Gastroesophageal sphincter (tissue), 4 donors: ENCODE data around the gene ITPR2. TPM values are rescaled to one million over a fixed set of nuclear protein-coding genes. Genes with fewer than 3 reads are reported as not detected.

Experiments
- ATAC-seq: fragments of 150-250 bp; one replicate; pipeline ENCODE4 v1.9.1; 2016; ENCODE audit warnings: mild to moderate bottlenecking, moderate library complexity
- H3K27ac ChIP-seq, 4 donors: fragments of 200-600 bp; sonication (generic) in 3 of 4; 1 replicate in 3 of 4; 2 replicates in 1 of 4; pipeline ENCODE4 v1.5.1; 2016 to 2019
- H3K27me3 ChIP-seq: fragments of 200-600 bp; sonication (generic); one replicate; pipeline ENCODE4 v1.5.1; 2019
- H3K36me3 ChIP-seq, 2 donors: fragments of 200-600 bp; sonication (generic); one replicate each; pipeline ENCODE4 v1.5.1; 2019; ENCODE audit warnings: control low read depth in 1 of 2
- H3K4me1 ChIP-seq, 3 donors: fragments of 200-600 bp; sonication (generic); 1 replicate in 2 of 3; 2 replicates in 1 of 3; pipeline ENCODE4 v1.5.1; 2016 to 2019; ENCODE audit warnings: control low read depth in 2 of 3
- H3K4me3 ChIP-seq, 2 donors: fragments of 200-600 bp; sonication (generic); one replicate each; pipeline ENCODE4 v1.5.1; 2019; ENCODE audit warnings: mild to moderate bottlenecking in 1 of 2, moderate library complexity in 1 of 2
- H3K9me3 ChIP-seq, 3 donors: fragments of 200-600 bp; sonication (generic); one replicate each; pipeline ENCODE4 v1.5.1; 2017 to 2019; ENCODE audit warnings: control low read depth in 2 of 3
- CTCF ChIP-seq, 4 experiments: fragments of 200-600 bp in 2 of 4; fragments of 450-650 bp in 2 of 4; sonication (generic) in 1 of 4; IDR thresholded peaks; one replicate each; pipeline ENCODE4 v1.5.1; 2017 to 2019; ENCODE audit warnings: antibody characterized with exemption in 4 of 4, mild to moderate bottlenecking in 2 of 4, moderate library complexity in 2 of 4
- EP300 ChIP-seq: sonication (generic); formaldehyde crosslinking; IDR thresholded peaks from one replicate; pipeline ENCODE4 v1.6.1; 2017; ENCODE audit warnings: antibody characterized with exemption, mild to moderate bottlenecking
- POLR2A ChIP-seq, 2 donors: fragments of 450-650 bp; IDR thresholded peaks; one replicate each; pipeline ENCODE4 v1.6.1; 2017; ENCODE audit warnings: antibody characterized with exemption in 2 of 2, mild to moderate bottlenecking in 2 of 2, moderate library complexity in 1 of 2
- POLR2AphosphoS5 ChIP-seq: sonication (generic); formaldehyde crosslinking; IDR thresholded peaks from one replicate; pipeline ENCODE4 v1.6.1; 2017; ENCODE audit warnings: antibody characterized with exemption
- WGBS, 2 donors: methylation state at CpG; one replicate each; pipeline ENCODE4 v1.1.5; 2018; ENCODE audit warnings: low coverage in 1 of 2; 5-methylcytosine and 5-hydroxymethylcytosine counted together
- total RNA-seq, 4 donors: library from RNA; depleted of rRNA; stranded (reverse); fragments of >200 nt; gene quantifications; one replicate each; pipeline ENCODE4 v1.1.0, GENCODE V29; 2016

The ITPR2 gene
- total RNA-seq, 4 donors from 2014 or later: 30.8 to 63.0 (median 44.4) TPM

GRCh38 chr12:26845057-26845666 is 12.2 kb upstream of the ITPR2 start:
- no peak overlapping the region for H3K27ac ChIP-seq
- 38 to 41% methylated on average over 9 to 11 of the region's 11 CpGs for WGBS, 2 donors
- TF ChIP-seq EP300 (no peak), POLR2AphosphoS5 (no peak), CTCF (IDR thresholded peaks at IDR 0.05) (peak; percentile 39 to 72 (median 60)), POLR2A (IDR thresholded peaks at IDR 0.05) (no peak)

DNA sequence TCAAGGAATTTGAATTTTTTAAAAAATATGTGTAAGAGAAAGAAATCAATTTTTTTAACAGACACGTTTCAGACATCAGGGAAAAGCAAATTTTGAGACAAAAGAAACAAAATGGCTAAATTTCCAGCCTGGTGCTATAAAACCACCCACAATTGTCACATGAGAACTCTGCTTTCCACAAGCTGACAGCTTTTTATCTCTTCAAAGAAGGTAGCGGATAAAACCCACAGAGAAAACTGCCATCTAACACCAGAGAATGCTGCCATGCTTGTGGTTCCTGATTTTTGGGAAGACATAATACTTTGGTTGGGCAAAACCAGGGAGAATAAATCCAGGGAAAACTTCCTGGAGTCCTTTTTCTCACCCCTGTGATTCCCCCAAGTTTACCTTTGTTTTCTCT is 10.3 kb upstream of the ITPR2 start:
- Histone ChIP-seq H3K36me3 (no peaks in the 10 kb centered on the region), H3K27me3 (no peaks in the 10 kb centered on the region), H3K4me1 (peaks cover 0 to 9% (median 0%) of the 10 kb centered on the region in 3 donors), H3K9me3 (no peaks in the 10 kb centered on the region), H3K4me3 (no peak overlapping the region), H3K27ac (no peak overlapping the region)
- no peak for TF ChIP-seq POLR2A (IDR thresholded peaks at IDR 0.05)
- TF ChIP-seq POLR2AphosphoS5: no peak
- no peak for TF ChIP-seq EP300
- WGBS, 2 donors: 87 to 100% methylated on average over 2 of the region's 2 CpGs
- ATAC-seq: no peak

More at GRCh38 chr12:26845057-26845666, 12.2 kb upstream of the ITPR2 start:
- no peak overlapping the region for H3K4me3 ChIP-seq
- H3K36me3 ChIP-seq: no peaks in the 10 kb centered on the region
- H3K27me3 ChIP-seq: no peaks in the 10 kb centered on the region
- H3K4me1 ChIP-seq: peaks cover 0 to 9% (median 0%) of the 10 kb centered on the region in 3 donors
- H3K9me3 ChIP-seq: no peaks in the 10 kb centered on the region
- no peak for ATAC-seq

DNA sequence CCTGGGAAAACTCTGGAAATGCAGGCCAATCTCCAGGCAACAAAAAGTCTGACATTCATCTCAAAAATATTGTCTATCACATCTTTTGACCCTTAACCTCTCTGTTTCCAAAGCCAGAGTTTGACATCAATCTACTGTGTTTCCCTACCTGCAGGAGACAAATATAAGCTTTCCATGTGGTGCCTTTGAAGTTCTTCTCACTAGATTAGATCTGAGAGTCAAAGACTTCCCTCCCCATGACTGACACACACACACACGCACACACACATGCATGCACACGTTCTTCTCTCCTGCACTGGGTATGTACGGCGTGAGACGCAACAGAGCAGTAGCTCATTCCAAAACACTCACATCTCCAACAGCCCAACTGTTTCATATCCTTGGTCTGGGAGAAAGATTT is 8.1 kb upstream of the ITPR2 start:
- Histone ChIP-seq H3K27ac (no peak overlapping the region), H3K4me3 (no peak overlapping the region), H3K36me3 (no peaks in the 10 kb centered on the region), H3K9me3 (no peaks in the 10 kb centered on the region), H3K4me1 (peaks cover 0 to 9% (median 0%) of the 10 kb centered on the region in 3 donors), H3K27me3 (no peaks in the 10 kb centered on the region)
- TF ChIP-seq EP300 (no peak), POLR2A (IDR thresholded peaks at IDR 0.05) (no peak), CTCF (IDR thresholded peaks at IDR 0.05) (no peak), POLR2AphosphoS5 (no peak)
- ATAC-seq: no peak
- 81 to 83% methylated on average over 3 to 5 of the region's 5 CpGs for WGBS, 2 donors

DNA sequence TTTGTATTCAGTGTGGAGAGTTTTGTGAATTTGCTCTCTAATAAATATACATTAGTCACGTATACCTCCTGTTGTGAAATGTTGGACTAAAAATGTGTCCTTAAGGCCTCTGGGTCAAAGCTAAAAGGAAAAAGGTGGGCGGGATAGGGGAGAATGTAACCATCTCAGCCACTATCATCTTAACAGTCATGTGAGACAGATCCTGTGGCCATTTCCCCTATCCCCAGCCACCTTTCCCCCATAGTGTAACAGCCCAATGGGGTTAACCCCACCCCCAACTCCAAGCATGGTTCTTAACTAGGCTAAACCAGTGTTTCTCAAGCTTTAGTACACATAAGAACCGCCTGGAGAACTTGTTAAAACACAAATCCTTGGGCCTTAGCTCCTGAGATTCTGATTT is 6.5 kb upstream of the ITPR2 start:
- Histone ChIP-seq H3K36me3 (no peaks in the 10 kb centered on the region), H3K4me3 (no peak overlapping the region), H3K9me3 (no peaks in the 10 kb centered on the region), H3K27ac (no peak overlapping the region), H3K4me1 (no peaks in the 10 kb centered on the region), H3K27me3 (no peaks in the 10 kb centered on the region)
- WGBS, 2 donors: 91 to 95% methylated on average over 2 to 3 of the region's 3 CpGs
- no peak for ATAC-seq
- TF ChIP-seq CTCF (IDR thresholded peaks at IDR 0.05): no peak
- TF ChIP-seq POLR2AphosphoS5: no peak
- no peak for TF ChIP-seq EP300
- TF ChIP-seq POLR2A (IDR thresholded peaks at IDR 0.05): no peak

GRCh38 chr12:26838888-26839416 is 6.0 kb upstream of the ITPR2 start:
- Histone ChIP-seq H3K9me3 (no peaks in the 10 kb centered on the region), H3K36me3 (no peaks in the 10 kb centered on the region), H3K4me1 (peaks cover 0 to 3% (median 0%) of the 10 kb centered on the region in 3 donors), H3K4me3 (no peak overlapping the region), H3K27ac (no peak overlapping the region), H3K27me3 (no peaks in the 10 kb centered on the region)
- ATAC-seq: no peak
- no CpG with 5 or more reads among the region's 24 CpGs for WGBS, 2 donors
- TF ChIP-seq EP300: no peak
- no peak for TF ChIP-seq POLR2AphosphoS5
- TF ChIP-seq POLR2A (IDR thresholded peaks at IDR 0.05): no peak
- TF ChIP-seq CTCF (IDR thresholded peaks at IDR 0.05): no peak
